ENCODE measurements around the gene NFATC1.

NFATC1 gene

DNA sequence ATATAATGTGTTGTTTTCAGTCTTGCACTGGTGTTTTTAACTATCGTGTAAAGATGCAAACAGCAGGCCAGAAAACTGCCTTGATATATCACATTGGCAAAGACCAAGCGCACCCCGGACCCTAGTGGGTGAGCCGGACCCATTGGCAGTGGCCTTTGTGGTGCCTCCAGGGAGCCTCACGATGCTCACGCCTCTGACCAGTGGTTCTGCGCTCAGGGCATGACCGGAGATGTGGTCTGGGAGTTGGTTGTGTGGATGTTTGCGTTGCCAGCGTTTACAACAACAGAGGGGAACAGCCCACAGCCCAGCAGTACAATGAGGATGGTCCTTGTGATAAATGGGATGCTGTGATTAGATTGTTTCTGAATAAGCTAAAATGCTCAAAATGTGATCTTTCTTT lies 32.6 kb downstream of the NFATC1 start:
- H3K4me3 ChIP-seq (ENCODE audit: low read depth, low read length) = no peak overlapping the region
- TF ChIP-seq, protein P1, sequence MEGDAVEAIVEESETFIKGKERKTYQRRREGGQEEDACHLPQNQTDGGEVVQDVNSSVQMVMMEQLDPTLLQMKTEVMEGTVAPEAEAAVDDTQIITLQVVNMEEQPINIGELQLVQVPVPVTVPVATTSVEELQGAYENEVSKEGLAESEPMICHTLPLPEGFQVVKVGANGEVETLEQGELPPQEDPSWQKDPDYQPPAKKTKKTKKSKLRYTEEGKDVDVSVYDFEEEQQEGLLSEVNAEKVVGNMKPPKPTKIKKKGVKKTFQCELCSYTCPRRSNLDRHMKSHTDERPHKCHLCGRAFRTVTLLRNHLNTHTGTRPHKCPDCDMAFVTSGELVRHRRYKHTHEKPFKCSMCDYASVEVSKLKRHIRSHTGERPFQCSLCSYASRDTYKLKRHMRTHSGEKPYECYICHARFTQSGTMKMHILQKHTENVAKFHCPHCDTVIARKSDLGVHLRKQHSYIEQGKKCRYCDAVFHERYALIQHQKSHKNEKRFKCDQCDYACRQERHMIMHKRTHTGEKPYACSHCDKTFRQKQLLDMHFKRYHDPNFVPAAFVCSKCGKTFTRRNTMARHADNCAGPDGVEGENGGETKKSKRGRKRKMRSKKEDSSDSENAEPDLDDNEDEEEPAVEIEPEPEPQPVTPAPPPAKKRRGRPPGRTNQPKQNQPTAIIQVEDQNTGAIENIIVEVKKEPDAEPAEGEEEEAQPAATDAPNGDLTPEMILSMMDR (IDR thresholded peaks at IDR 0.05; ENCODE audit: control insufficient read depth, extremely low read depth, insufficient read depth) = no peak
- no peak for DNase-seq (ENCODE audit: low read depth)

GRCh38 chr18:79429381-79429780 lies 33.7 kb downstream of the NFATC1 start:
- TF ChIP-seq, protein P1 (IDR thresholded peaks at IDR 0.05; ENCODE audit: control insufficient read depth, extremely low read depth, insufficient read depth) = no peak
- no peak overlapping the region for H3K4me3 ChIP-seq (ENCODE audit: low read depth, low read length)
- no peak for DNase-seq (ENCODE audit: low read depth)

- no peak overlapping the region for H3K4me3 ChIP-seq (ENCODE audit: low read depth, low read length)
- DNase-seq (ENCODE audit: low read depth) = no peak
- TF ChIP-seq, protein P1 (IDR thresholded peaks at IDR 0.05; ENCODE audit: control insufficient read depth, extremely low read depth, insufficient read depth) = no peak
These were observed 34.1 kb downstream of the NFATC1 start for GRCh38 chr18:79429785-79430281.

- DNase-seq (ENCODE audit: low read depth) = no peak
- TF ChIP-seq, protein P1 (IDR thresholded peaks at IDR 0.05; ENCODE audit: control insufficient read depth, extremely low read depth, insufficient read depth) = no peak
- H3K4me3 ChIP-seq (ENCODE audit: low read depth, low read length) = no peak overlapping the region
These were observed 36.8 kb downstream of the NFATC1 start for GRCh38 chr18:79432376-79433120.

- DNase-seq (ENCODE audit: low read depth) = no peak
- TF ChIP-seq, protein P1 (IDR thresholded peaks at IDR 0.05; ENCODE audit: control insufficient read depth, extremely low read depth, insufficient read depth) = no peak
- H3K4me3 ChIP-seq (ENCODE audit: low read depth, low read length) = no peak overlapping the region
These were observed 37.7 kb downstream of the NFATC1 start for GRCh38 chr18:79433431-79433830.

DNA sequence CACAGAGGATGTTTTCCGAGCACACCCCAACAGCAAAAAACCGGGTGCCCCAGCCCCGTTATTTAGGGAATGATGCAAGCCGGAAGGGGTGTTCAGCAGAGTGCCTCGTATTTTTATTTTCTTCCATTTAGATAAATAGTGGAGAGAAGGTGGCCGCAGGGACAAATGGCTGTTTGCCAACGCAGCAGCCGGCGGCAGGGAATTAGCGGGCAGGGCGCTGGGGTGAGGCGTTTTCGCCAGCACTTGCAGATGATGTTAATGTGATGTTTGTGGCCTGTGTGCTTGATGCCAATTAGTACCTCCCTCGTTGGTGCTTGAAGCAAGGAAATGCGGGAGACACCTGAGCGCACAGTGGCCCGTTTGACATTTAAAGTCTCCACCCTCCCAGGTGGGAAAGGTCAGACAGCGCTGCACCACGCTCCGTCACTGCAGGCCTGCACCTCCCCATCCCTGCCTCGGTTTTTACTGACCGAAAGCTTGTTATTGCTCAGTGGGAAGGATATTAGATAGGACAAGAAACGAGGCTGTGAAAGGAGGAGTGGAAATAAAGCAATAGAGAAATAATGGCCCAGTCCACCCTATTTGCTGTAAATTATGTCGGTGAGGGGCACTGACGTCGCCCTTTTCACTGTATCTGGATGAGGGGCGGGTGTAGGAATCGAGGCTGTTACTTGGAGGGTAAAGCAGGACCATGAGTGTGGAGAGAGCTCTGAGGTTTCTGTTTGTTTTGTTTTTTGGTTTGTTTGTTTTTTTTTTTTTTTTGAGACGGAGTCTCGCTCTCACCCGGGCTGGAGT lies 39.1 kb downstream of the NFATC1 start:
- DNase-seq (ENCODE audit: low read depth) = no peak
- no peak overlapping the region for H3K4me3 ChIP-seq (ENCODE audit: low read depth, low read length)
- TF ChIP-seq, protein P1 (IDR thresholded peaks at IDR 0.05; ENCODE audit: control insufficient read depth, extremely low read depth, insufficient read depth) = no peak
